PC-3 (cell line): ENCODE measurements around the gene NKD1.

Experiments used
- CTCF ChIP-seq: fragments of 300-600 bp; sonication (generic); conservative IDR thresholded peaks from 2 replicates; pipeline ENCODE4 v1.5.1; 2017; ENCODE audit warnings: antibody characterized with exemption, low read depth, mild to moderate bottlenecking, low read length
- EZH2 ChIP-seq: fragments of 300-600 bp; sonication (generic); IDR thresholded peaks from one replicate; pipeline ENCODE4 v1.6.1; 2017; ENCODE audit warnings: antibody characterized with exemption, mild to moderate bottlenecking, low read length; ENCODE audit not compliant: unreplicated experiment

DNA sequence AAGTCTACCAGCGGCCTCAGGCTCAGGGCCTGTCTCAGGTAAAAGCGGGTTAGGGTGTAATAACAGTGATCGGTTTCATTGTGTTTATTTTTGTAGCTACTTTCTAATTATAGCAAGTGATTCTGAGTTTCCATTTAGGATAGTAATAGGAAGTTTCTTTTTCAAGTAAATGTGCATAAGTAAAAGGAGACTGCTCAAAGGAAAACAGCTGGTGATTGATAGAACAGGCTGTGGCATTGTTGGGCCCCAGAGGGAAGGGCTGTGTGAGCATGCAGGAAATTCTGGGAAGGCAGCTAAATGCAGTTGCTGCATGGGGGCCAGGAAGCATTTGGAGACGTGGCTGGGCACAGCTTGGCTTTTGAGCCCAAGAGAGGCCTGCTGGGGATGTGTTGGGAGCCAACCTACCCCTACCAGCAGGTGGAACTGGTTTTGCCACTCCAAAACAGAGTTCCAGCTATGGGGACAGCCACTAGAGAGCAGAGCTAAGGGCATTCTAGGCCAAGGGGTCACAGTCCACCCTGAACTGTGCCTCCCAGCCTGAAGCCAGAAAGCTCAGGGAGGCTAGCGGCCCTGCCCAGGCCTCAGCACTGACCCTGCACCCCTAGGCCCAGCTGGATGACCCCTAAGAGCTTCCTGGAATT lies 120.3 kb downstream of the NKD1 start:
- TF ChIP-seq CTCF (no peak), EZH2 (no peak)
